Measurements from ENCODE around the gene ANKS6.

DNA sequence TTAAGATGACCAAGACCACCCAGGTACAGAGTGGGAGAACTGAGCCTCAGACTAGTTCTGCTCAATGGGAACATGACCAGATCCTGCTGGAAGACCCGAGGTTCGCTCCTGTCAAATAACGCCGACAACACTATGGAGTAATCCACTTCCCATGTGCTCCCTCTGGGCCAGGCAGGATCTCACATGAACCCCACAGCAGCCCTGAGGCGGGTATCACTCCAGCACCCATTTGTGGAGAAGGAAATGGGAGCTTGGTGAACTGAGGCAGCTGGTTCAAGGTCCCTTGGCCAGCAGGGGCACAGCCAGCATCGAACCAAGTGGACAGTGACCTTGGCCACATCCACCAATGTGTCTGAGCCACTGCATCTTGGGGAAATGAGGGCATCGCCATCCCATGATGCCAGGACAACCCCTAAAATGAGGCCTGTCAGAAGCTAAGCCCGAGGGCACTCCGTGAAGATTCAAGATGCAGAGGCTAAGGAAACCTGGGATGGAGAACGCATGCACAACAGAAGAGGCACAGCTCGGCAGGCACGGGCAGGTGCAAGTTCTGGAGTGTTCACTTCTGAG is 8.5 kb downstream of the ANKS6 start:
- TF ChIP-seq, protein P1, sequence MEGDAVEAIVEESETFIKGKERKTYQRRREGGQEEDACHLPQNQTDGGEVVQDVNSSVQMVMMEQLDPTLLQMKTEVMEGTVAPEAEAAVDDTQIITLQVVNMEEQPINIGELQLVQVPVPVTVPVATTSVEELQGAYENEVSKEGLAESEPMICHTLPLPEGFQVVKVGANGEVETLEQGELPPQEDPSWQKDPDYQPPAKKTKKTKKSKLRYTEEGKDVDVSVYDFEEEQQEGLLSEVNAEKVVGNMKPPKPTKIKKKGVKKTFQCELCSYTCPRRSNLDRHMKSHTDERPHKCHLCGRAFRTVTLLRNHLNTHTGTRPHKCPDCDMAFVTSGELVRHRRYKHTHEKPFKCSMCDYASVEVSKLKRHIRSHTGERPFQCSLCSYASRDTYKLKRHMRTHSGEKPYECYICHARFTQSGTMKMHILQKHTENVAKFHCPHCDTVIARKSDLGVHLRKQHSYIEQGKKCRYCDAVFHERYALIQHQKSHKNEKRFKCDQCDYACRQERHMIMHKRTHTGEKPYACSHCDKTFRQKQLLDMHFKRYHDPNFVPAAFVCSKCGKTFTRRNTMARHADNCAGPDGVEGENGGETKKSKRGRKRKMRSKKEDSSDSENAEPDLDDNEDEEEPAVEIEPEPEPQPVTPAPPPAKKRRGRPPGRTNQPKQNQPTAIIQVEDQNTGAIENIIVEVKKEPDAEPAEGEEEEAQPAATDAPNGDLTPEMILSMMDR (IDR thresholded peaks at IDR 0.05), result no peak
- no peak for TF ChIP-seq POLR2A (IDR thresholded peaks at IDR 0.05)

Measured in esophagus squamous epithelium (tissue), 4 donors.